ENCODE data around the gene UNC13D. TPM values are rescaled to one million over a fixed set of nuclear protein-coding genes. Genes with fewer than 3 reads are reported as not detected.

The UNC13D gene
- total RNA-seq, 1 experiment from 2014 or later: 9.0 TPM

GRCh38 chr17:75878174-75878998, 34.2 kb upstream of the UNC13D start, which contains the start of gene TRIM47:
Gene TRIM47 (minus strand): TSS chr17:75878581. CDS start chr17:75878548, 33 bp downstream.
- DNase-seq: peak; percentile 62 to 64
- no peaks in the 10 kb centered on the region for H3K9me3 ChIP-seq
- intact Hi-C loops (cut with micrococcal nuclease; ENCODE audit: unreplicated experiment): no loop called here
- Mint-ChIP-seq H3K4me1 (ENCODE audit: low read depth, unreplicated experiment) (peaks cover 12% of the 10 kb centered on the region), H3K36me3 (ENCODE audit: insufficient read depth, unreplicated experiment) (no peaks in the 10 kb centered on the region), H3K4me3 (ENCODE audit: unreplicated experiment) (peak within 1 kb of the TSS; percentile 70), H3K27me3 (ENCODE audit: insufficient read depth, unreplicated experiment) (no peaks in the 10 kb centered on the region), H3K27ac (ENCODE audit: unreplicated experiment) (no peak within 1 kb of the TSS), H3K9me3 (ENCODE audit: unreplicated experiment) (no peaks in the 10 kb centered on the region)
- no TSS peak for BruUV-seq (replicated peaks)
- POLR2A ChIA-PET: interaction anchor here (0.6 to 1.4 kb wide), 3 partner anchors 98 to 206 kb away, joined by 3 to 4 read pairs (median 4); a partner anchor contains a TSS
- H3K4me3 ChIP-seq (ENCODE audit: low read depth, low read length): peak within 1 kb of the TSS; percentile 46
- peak; percentile 7 to 14 for TF ChIP-seq CTCF (IDR thresholded peaks at IDR 0.05; ENCODE audit: insufficient read depth in 1 of 2, low read depth in 1 of 2, low read length in 1 of 2, severe bottlenecking in 1 of 2, unreplicated experiment in 1 of 2)
- peaks cover 13% of the 10 kb centered on the region for H3K4me1 ChIP-seq
- CTCF ChIA-PET: interaction anchor here (0.5 to 3.4 kb wide), 12 partner anchors 12 to 1015 kb away, joined by 3 to 34 read pairs (median 4); partner anchors contain the start of genes GALK1 and WBP2
- no peaks in the 10 kb centered on the region for H3K36me3 ChIP-seq (ENCODE audit: control insufficient read depth, insufficient read depth, low read length)
- H3K27me3 ChIP-seq (replicated peaks; ENCODE audit: control insufficient read depth, insufficient read depth, low read length): no peaks in the 10 kb centered on the region; the same call in 1 of the 2 replicates

- peaks cover 12% of the 10 kb centered on the region for H3K4me1 Mint-ChIP-seq (ENCODE audit: low read depth, unreplicated experiment)
- H3K27me3 ChIP-seq (replicated peaks; ENCODE audit: control insufficient read depth, insufficient read depth, low read length): no peaks in the 10 kb centered on the region; the same call in 1 of the 2 replicates
- H3K36me3 ChIP-seq (ENCODE audit: control insufficient read depth, insufficient read depth, low read length): no peaks in the 10 kb centered on the region
- H3K9me3 Mint-ChIP-seq (ENCODE audit: unreplicated experiment): no peaks in the 10 kb centered on the region
- no peak overlapping the region for H3K27ac Mint-ChIP-seq (ENCODE audit: unreplicated experiment)
- peak overlapping the region; percentile 70 for H3K4me3 Mint-ChIP-seq (ENCODE audit: unreplicated experiment)
- H3K9me3 ChIP-seq: no peaks in the 10 kb centered on the region
- no TSS peak for BruUV-seq (replicated peaks)
- peak; percentile 78 to 88 for DNase-seq
- intact Hi-C loops (cut with micrococcal nuclease; ENCODE audit: unreplicated experiment): no loop called here
- H3K36me3 Mint-ChIP-seq (ENCODE audit: insufficient read depth, unreplicated experiment): no peaks in the 10 kb centered on the region
- peak; percentile 64 to 68 for TF ChIP-seq CTCF (IDR thresholded peaks at IDR 0.05; ENCODE audit: insufficient read depth in 1 of 2, low read depth in 1 of 2, low read length in 1 of 2, severe bottlenecking in 1 of 2, unreplicated experiment in 1 of 2)
- peaks cover 17% of the 10 kb centered on the region for H3K4me1 ChIP-seq
- H3K27me3 Mint-ChIP-seq (ENCODE audit: insufficient read depth, unreplicated experiment): no peaks in the 10 kb centered on the region
- H3K4me3 ChIP-seq (ENCODE audit: low read depth, low read length): peak overlapping the region; percentile 46
- CTCF ChIA-PET: interaction anchor here (0.5 to 3.4 kb wide), 11 partner anchors 9 to 362 kb away, joined by 3 to 34 read pairs (median 3); partner anchors contain the start of genes GALK1 and WBP2
- POLR2A ChIA-PET: interaction anchor here (1.4 kb wide), 1 partner anchor 98 kb away, joined by 4 read pairs; a partner anchor contains a TSS
These were observed 33.6 kb upstream of the UNC13D start for GRCh38 chr17:75877752-75878173.

GRCh38 chr17:75876938-75877751, 32.9 kb upstream of the UNC13D start:
- CTCF ChIA-PET: interaction anchor here (0.5 to 3.4 kb wide), 10 partner anchors 9 to 362 kb away, joined by 3 to 34 read pairs (median 3); partner anchors contain the start of gene WBP2
- H3K4me3 Mint-ChIP-seq (ENCODE audit: unreplicated experiment): peak overlapping the region; percentile 70
- Histone ChIP-seq H3K36me3 (ENCODE audit: control insufficient read depth, insufficient read depth, low read length) (no peaks in the 10 kb centered on the region), H3K4me3 (ENCODE audit: low read depth, low read length) (peak overlapping the region; percentile 46), H3K9me3 (no peaks in the 10 kb centered on the region), H3K27me3 (replicated peaks; ENCODE audit: control insufficient read depth, insufficient read depth, low read length) (no peaks in the 10 kb centered on the region; the same call in 1 of the 2 replicates), H3K4me1 (peaks cover 22% of the 10 kb centered on the region)
- no peak overlapping the region for H3K27ac Mint-ChIP-seq (ENCODE audit: unreplicated experiment)
- POLR2A ChIA-PET: interaction anchor here (1.4 kb wide), 1 partner anchor 97 kb away, joined by 4 read pairs; a partner anchor contains a TSS
- H3K27me3 Mint-ChIP-seq (ENCODE audit: insufficient read depth, unreplicated experiment): no peaks in the 10 kb centered on the region
- DNase-seq: peak in 1 of 2 experiments; percentile 46
- peaks cover 12% of the 10 kb centered on the region for H3K4me1 Mint-ChIP-seq (ENCODE audit: low read depth, unreplicated experiment)
- intact Hi-C loops (cut with micrococcal nuclease; ENCODE audit: unreplicated experiment): no loop called here
- H3K9me3 Mint-ChIP-seq (ENCODE audit: unreplicated experiment): no peaks in the 10 kb centered on the region
- no TSS peak for BruUV-seq (replicated peaks)
- no peaks in the 10 kb centered on the region for H3K36me3 Mint-ChIP-seq (ENCODE audit: insufficient read depth, unreplicated experiment)
- no peak for TF ChIP-seq CTCF (IDR thresholded peaks at IDR 0.05; ENCODE audit: insufficient read depth in 1 of 2, low read depth in 1 of 2, low read length in 1 of 2, severe bottlenecking in 1 of 2, unreplicated experiment in 1 of 2)
